GM18868 (cell line): ENCODE measurements around the gene STK11IP.

ENCODE experiments used
- ATAC-seq: cut with Tn5 transposase; IDR thresholded peaks from one replicate; pipeline ENCODE4 v1.9.1; 2021; ENCODE audit warnings: mild to moderate bottlenecking, moderate library complexity; ENCODE audit not compliant: unreplicated experiment

The STK11IP gene

DNA sequence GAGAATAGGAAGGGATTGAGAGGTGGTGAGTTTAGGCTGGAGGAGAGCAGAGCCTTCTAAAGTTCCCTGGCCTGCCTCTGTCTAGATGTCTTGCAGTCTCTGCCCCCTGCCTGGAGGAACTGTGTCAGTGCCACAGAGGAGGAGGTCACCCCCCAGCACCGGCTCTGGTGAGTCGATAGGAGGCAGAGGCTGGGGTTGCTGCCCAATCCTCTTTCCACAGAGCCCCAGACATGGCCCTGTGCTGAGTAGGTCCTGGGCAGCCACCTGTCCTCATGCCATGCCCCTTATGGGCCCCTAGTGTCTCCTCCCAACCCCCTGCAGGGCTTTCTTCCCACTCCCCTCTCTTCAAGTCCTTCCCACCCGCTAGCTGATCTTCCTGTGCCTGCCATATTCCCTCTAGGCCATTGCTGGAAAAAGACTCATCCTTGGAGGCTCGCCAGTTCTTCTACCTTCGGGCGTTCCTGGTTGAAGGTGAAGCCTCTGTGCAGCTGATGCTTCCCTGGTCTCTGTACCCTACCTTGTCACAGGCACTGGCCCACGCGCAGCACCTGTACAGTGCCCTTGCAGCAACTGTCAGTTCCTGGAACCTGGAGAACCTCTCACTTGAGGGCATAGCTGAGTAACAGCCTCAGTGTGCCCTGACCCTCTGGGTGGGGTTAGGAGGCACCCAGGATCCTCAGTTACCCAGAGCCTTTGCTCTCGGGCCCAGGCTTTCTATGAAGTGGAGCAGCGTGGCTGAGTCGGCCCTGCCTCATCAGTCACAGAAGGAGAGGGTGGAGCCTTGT, 16.6 kb downstream of the STK11IP start:
- no peak for ATAC-seq

DNA sequence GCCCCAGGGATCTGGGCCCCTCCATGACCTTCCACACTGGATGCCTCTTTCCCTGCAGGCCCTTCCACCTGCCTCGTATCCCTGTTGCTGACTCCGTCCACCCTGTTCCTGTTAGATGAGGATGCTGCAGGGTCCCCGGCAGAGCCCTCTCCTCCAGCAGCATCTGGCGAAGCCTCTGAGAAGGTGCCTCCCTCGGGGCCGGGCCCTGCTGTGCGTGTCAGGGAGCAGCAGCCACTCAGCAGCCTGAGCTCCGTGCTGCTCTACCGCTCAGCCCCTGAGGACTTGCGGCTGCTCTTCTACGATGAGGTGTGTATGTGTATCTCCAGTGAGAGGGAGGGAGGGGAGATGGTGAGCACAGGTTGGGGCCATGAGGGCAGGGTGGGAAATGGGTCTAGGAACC, 17.4 kb downstream of the STK11IP start:
- no peak for ATAC-seq

- ATAC-seq: no peak
These were observed 18.2 kb downstream of the STK11IP start for GRCh38 chr2:219615894-219616293.

GRCh38 chr2:219616550-219616949, 18.9 kb downstream of the STK11IP start:
- no peak for ATAC-seq

- ATAC-seq: no peak
These were observed 21.1 kb downstream of the STK11IP start for GRCh38 chr2:219618733-219619122.

DNA sequence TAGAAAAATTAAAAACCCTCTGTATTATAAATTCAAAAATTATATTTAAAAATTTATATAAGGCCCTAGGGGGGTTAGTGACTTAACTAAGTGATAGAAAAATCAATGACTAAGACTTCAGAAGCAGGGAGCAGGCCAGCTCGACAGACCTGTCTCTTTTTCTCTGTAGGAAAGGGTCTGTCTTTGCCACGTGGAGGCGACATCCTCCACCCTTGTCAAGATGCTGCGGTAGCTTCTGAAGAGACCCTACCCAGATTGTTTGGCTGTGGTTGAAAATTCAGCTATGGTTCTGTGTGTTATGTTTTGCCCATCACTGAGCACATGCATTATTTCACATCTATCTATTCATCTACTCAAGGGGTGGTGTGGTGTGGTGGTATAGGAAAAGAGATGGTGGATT, 21.6 kb downstream of the STK11IP start:
- ATAC-seq: no peak

GRCh38 chr2:219620546-219620945, 22.9 kb downstream of the STK11IP start:
- ATAC-seq: no peak

DNA sequence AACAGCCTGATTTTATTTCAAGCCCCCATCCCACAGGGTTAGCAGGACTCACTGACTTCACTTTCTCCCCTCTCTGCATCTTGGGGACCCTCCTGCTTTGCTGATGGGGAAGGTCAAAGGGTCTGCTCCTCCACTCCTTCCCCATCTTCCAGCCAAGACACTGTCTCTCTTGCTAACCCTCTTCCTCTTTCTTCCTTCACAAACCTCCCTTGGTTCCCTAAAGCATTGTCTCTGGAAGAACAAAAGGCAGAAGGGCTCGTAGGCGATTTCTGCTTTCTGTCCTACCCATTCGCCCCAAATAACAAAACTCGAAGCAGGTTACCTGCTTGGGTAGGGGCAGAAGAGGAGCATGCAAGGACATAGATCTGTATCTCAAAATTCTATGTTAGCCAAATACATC, 24.3 kb downstream of the STK11IP start:
- no peak for ATAC-seq

DNA sequence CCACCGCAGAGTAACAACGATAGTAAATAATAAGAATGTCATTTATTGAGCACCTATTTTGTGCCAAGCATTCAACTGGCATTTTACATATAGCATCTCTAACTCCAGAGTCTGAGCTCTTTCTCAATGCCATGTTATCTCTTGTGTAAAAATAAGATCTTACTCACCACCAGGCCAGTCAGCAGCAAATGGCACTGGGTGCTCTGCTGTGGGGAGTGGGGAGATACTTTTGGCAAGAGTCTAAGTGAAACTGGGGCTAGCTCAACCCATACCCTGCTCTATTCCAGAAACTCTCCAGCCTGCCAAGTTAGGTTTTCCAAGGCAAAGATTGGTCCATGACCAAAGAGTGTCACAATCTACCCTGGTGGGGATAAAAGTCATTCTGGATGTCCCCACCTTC, 24.8 kb downstream of the STK11IP start:
- no peak for ATAC-seq

- no peak for ATAC-seq
These were observed 26.9 kb downstream of the STK11IP start for GRCh38 chr2:219624565-219624964.

GRCh38 chr2:219625179-219625578, 27.5 kb downstream of the STK11IP start:
- ATAC-seq: no peak

GRCh38 chr2:219626540-219626939, 28.9 kb downstream of the STK11IP start:
- ATAC-seq: no peak

GRCh38 chr2:219627103-219628100, 29.7 kb downstream of the STK11IP start, which contains the start of gene SLC4A3:
Gene SLC4A3, plus strand, starts transcription at chr2:219627630. Its CDS starts 363 bp downstream, at chr2:219627993.
- ATAC-seq: no peak

- ATAC-seq: no peak
These were observed 30.8 kb downstream of the STK11IP start for GRCh38 chr2:219628235-219628985.

DNA sequence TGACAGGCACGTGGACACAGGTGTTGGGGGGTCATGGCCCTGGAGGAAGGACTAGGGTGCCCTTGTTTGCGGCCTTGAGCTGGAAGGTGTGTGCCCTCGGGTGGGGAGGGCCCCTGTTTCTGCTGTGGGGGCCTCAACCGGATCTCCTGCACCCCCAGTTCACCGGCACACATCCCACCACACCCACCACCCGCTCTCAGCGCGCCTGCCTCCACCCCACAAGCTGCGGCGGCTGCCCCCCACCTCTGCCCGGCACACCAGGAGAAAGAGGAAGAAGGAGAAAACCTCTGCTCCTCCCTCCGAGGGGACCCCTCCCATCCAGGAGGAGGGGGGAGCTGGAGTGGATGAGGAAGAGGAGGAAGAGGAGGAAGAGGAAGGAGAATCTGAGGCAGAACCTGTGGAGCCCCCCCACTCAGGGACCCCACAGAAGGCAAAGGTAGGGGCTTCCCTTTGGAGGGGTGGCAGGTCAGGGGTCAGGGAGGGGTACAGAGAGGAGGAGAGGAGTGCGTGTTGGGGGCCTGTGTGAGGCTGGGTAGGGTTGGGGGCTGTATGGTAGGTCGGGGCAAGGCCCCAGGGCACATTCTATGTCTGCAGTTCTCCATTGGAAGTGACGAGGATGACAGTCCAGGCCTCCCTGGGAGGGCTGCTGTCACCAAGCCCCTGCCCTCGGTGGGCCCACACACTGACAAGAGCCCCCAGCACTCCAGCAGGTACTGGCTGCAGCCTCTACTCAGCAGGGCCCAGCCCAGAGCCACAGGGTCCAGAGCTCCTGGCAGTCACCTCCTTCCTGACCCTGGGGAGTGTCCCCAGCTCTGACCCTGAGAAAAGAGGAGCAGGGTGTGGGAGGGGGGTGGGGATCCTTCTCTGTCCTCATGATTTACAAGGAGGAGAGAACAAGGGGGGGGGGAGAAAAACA, 31.6 kb downstream of the STK11IP start:
- no peak for ATAC-seq

GRCh38 chr2:219629976-219630695, 32.5 kb downstream of the STK11IP start:
- ATAC-seq: no peak

- ATAC-seq: no peak
These were observed 33.2 kb downstream of the STK11IP start for GRCh38 chr2:219630770-219631405.

- ATAC-seq: no peak
These were observed 33.8 kb downstream of the STK11IP start for GRCh38 chr2:219631406-219631891.
